Neural progenitor cell (in vitro differentiated cells): Measurements from ENCODE around the gene RAPH1. TPM values are rescaled to one million over a fixed set of nuclear protein-coding genes. Genes with fewer than 3 reads are reported as not detected.
A peak's percentile ranks its signal among the peaks of the same experiment; 100 is the strongest.

Source experiments
- DNase-seq: peaks from one replicate; pipeline ENCODE4 v3.0.0-alpha.2; 2016; ENCODE audit warnings: low spot score
- H2AFZ ChIP-seq: fragments of 200-600 bp; sonication (generic); replicated peaks from 2 replicates; pipeline ENCODE4 v1.6.1; 2016; ENCODE audit warnings: antibody characterized with exemption
- H3F3A ChIP-seq: fragments of 200-600 bp; sonication (generic); 2 replicates; pipeline ENCODE4 v1.6.1; 2016; ENCODE audit warnings: antibody characterized with exemption, low read depth
- H3K27ac ChIP-seq: fragments of 200-600 bp; sonication (generic); 2 replicates; pipeline ENCODE4 v1.5.1; 2016; ENCODE audit warnings: mild to moderate bottlenecking
- H3K27me3 ChIP-seq: fragments of 200-600 bp; sonication (generic); 2 replicates; pipeline ENCODE4 v1.6.1; 2016; ENCODE audit warnings: mild to moderate bottlenecking, moderate library complexity
- H3K36me3 ChIP-seq: fragments of 200-600 bp; sonication (generic); 2 replicates; pipeline ENCODE4 v1.5.1; 2016
- H3K4me1 ChIP-seq: fragments of 200-600 bp; sonication (generic); 2 replicates; pipeline ENCODE4 v1.6.1; 2016; ENCODE audit warnings: mixed run types
- H3K4me2 ChIP-seq: fragments of 200-600 bp; sonication (generic); 2 replicates; pipeline ENCODE4 v1.6.1; 2016
- H3K4me3 ChIP-seq: fragments of 200-600 bp; sonication (generic); 2 replicates; pipeline ENCODE4 v1.5.1; 2016
- H3K79me2 ChIP-seq: fragments of 200-600 bp; sonication (generic); 2 replicates; pipeline ENCODE4 v1.6.1; 2016; ENCODE audit warnings: low read depth
- H3K9ac ChIP-seq: fragments of 200-600 bp; sonication (generic); 2 replicates; pipeline ENCODE4 v1.6.1; 2016
- H3K9me3 ChIP-seq: fragments of 200-600 bp; sonication (generic); 2 replicates; pipeline ENCODE4 v1.5.1; 2016; ENCODE audit warnings: low read depth
- H4K20me1 ChIP-seq: fragments of 200-600 bp; sonication (generic); 2 replicates; pipeline ENCODE4 v1.6.1; 2016; ENCODE audit warnings: low read depth
- H3K27ac Mint-ChIP-seq: 3 replicates; pipeline ENCODE4 v1.8.0; 2021; ENCODE audit warnings: mixed read lengths
- H3K27me3 Mint-ChIP-seq: 2 replicates; pipeline ENCODE4 v1.8.0; 2022; ENCODE audit warnings: low read depth, mild to moderate bottlenecking, inconsistent platforms, moderate library complexity, mixed read lengths; ENCODE audit not compliant: insufficient read depth
- H3K36me3 Mint-ChIP-seq: 3 replicates; pipeline ENCODE4 v1.8.0; 2021; ENCODE audit warnings: mixed read lengths
- H3K4me1 Mint-ChIP-seq: 3 replicates; pipeline ENCODE4 v1.8.0; 2021; ENCODE audit warnings: mixed read lengths
- H3K4me3 Mint-ChIP-seq: 3 replicates; pipeline ENCODE4 v1.8.0; 2021; ENCODE audit warnings: mild to moderate bottlenecking, moderate library complexity, mixed read lengths
- H3K9me3 Mint-ChIP-seq: 3 replicates; pipeline ENCODE4 v1.8.0; 2020; ENCODE audit warnings: mixed read lengths
- CTCF ChIP-seq: fragments of 200-600 bp; sonication (generic); IDR thresholded peaks from 2 replicates; pipeline ENCODE4 v1.5.1; 2017; ENCODE audit warnings: antibody characterized with exemption, mild to moderate bottlenecking
- EZH2 ChIP-seq: fragments of 200-600 bp; sonication (generic); IDR thresholded peaks from 2 replicates; pipeline ENCODE4 v1.6.1; 2017; ENCODE audit warnings: antibody characterized with exemption, mild to moderate bottlenecking, moderate library complexity
- EZH2phosphoT487 ChIP-seq: fragments of 200-600 bp; sonication (generic); IDR thresholded peaks from 2 replicates; pipeline ENCODE4 v1.6.1; 2017; ENCODE audit warnings: antibody characterized with exemption
- total RNA-seq: library from RNA; depleted of rRNA; stranded (reverse); fragments of >200 nt; gene quantifications from 2 replicates; pipeline ENCODE4 v1.2.3, GENCODE V29; 2015; ENCODE audit warnings: low replicate concordance

The RAPH1 gene
- total RNA-seq, 1 donor from 2014 or later: 11.2 TPM

GRCh38 chr2:203400805-203401585 is 134.1 kb downstream of the RAPH1 start:
- Histone ChIP-seq H3K9me3 (no peaks in the 10 kb centered on the region), H3K4me2 (no peak overlapping the region), H3K27ac (no peak overlapping the region), H3F3A (no peaks in the 10 kb centered on the region), H4K20me1 (no peaks in the 10 kb centered on the region), H3K27me3 (no peaks in the 10 kb centered on the region), H3K9ac (no peak overlapping the region), H3K79me2 (no peaks in the 10 kb centered on the region), H3K4me3 (no peak overlapping the region), H3K36me3 (peaks cover 23% of the 10 kb centered on the region), H3K4me1 (no peaks in the 10 kb centered on the region), H2AFZ (no peak overlapping the region)
- H3K4me1 Mint-ChIP-seq: no peaks in the 10 kb centered on the region
- H3K4me3 Mint-ChIP-seq: no peak overlapping the region
- H3K36me3 Mint-ChIP-seq: peaks cover 39% of the 10 kb centered on the region
- no peak for DNase-seq
- H3K27ac Mint-ChIP-seq: no peak overlapping the region
- no peaks in the 10 kb centered on the region for H3K27me3 Mint-ChIP-seq
- no peaks in the 10 kb centered on the region for H3K9me3 Mint-ChIP-seq
- no peak for TF ChIP-seq CTCF

GRCh38 chr2:203399031-203399430 is 136.1 kb downstream of the RAPH1 start:
- H3K36me3 ChIP-seq: peaks cover 20% of the 10 kb centered on the region
- Mint-ChIP-seq H3K27me3 (no peaks in the 10 kb centered on the region), H3K36me3 (peaks cover 42% of the 10 kb centered on the region), H3K4me3 (no peak overlapping the region), H3K9me3 (no peaks in the 10 kb centered on the region), H3K27ac (no peak overlapping the region), H3K4me1 (no peaks in the 10 kb centered on the region)
- H3K4me2 ChIP-seq: no peak overlapping the region
- no peaks in the 10 kb centered on the region for H3K4me1 ChIP-seq
- no peak overlapping the region for H3K4me3 ChIP-seq
- H3K9me3 ChIP-seq: no peaks in the 10 kb centered on the region
- peaks cover 4% of the 10 kb centered on the region for H3F3A ChIP-seq
- H4K20me1 ChIP-seq: no peaks in the 10 kb centered on the region
- no peak overlapping the region for H3K9ac ChIP-seq
- H3K27ac ChIP-seq: no peak overlapping the region
- TF ChIP-seq CTCF (no peak), EZH2 (no peak), EZH2phosphoT487 (no peak)
- no peak overlapping the region for H2AFZ ChIP-seq
- no peaks in the 10 kb centered on the region for H3K79me2 ChIP-seq
- DNase-seq: no peak
- no peaks in the 10 kb centered on the region for H3K27me3 ChIP-seq

- Histone ChIP-seq H3K4me1 (no peaks in the 10 kb centered on the region), H3F3A (peaks cover 4% of the 10 kb centered on the region), H3K79me2 (no peaks in the 10 kb centered on the region), H3K27me3 (no peaks in the 10 kb centered on the region), H2AFZ (no peak overlapping the region), H3K4me2 (no peak overlapping the region), H3K9me3 (no peaks in the 10 kb centered on the region), H4K20me1 (no peaks in the 10 kb centered on the region), H3K9ac (no peak overlapping the region), H3K4me3 (no peak overlapping the region), H3K36me3 (peaks cover 13% of the 10 kb centered on the region), H3K27ac (no peak overlapping the region)
- no peaks in the 10 kb centered on the region for H3K9me3 Mint-ChIP-seq
- peaks cover 41% of the 10 kb centered on the region for H3K36me3 Mint-ChIP-seq
- no peaks in the 10 kb centered on the region for H3K4me1 Mint-ChIP-seq
- DNase-seq: peak; percentile 39
- no peak for TF ChIP-seq EZH2
- peak; percentile 44 for TF ChIP-seq CTCF
- H3K27me3 Mint-ChIP-seq: no peaks in the 10 kb centered on the region
- no peak overlapping the region for H3K27ac Mint-ChIP-seq
- H3K4me3 Mint-ChIP-seq: no peak overlapping the region
Observed at GRCh38 chr2:203396667-203397066, 138.4 kb downstream of the RAPH1 start.
